Forelimb muscle (tissue), 1 donor: ENCODE measurements around the gene SPTBN5. TPM values are rescaled to one million over a fixed set of nuclear protein-coding genes. Genes with fewer than 3 reads are reported as not detected.
A peak's percentile ranks its signal among the peaks of the same experiment; 100 is the strongest.

ENCODE experiments used
- DNase-seq: peaks from one replicate; pipeline ENCODE4 v3.0.0-alpha.2; 2013; ENCODE audit warnings: low read depth
- polyA plus RNA-seq: library from polyadenylated mRNA; unstranded; fragments of 120-200 nt; gene quantifications from one replicate; pipeline ENCODE4 v1.2.1, GENCODE V29; 2013; ENCODE audit not compliant: insufficient read length

SPTBN5 gene
- polyA plus RNA-seq, 1 donor, result 1.9 TPM

GRCh38 chr15:41825572-41826535 lies 68.0 kb downstream of the SPTBN5 start:
- no peak for DNase-seq

GRCh38 chr15:41825145-41825544 lies 68.7 kb downstream of the SPTBN5 start:
- no peak for DNase-seq

- no peak for DNase-seq
These were observed 69.6 kb downstream of the SPTBN5 start for GRCh38 chr15:41824062-41824745.

- DNase-seq, result no peak
These were observed 70.4 kb downstream of the SPTBN5 start for GRCh38 chr15:41823502-41823901.

GRCh38 chr15:41822957-41823356 lies 70.9 kb downstream of the SPTBN5 start:
- no peak for DNase-seq

GRCh38 chr15:41822471-41822870 lies 71.4 kb downstream of the SPTBN5 start:
- DNase-seq, result no peak

- no peak for DNase-seq
These were observed 72.0 kb downstream of the SPTBN5 start for GRCh38 chr15:41821831-41822230.

GRCh38 chr15:41820791-41821423 lies 72.9 kb downstream of the SPTBN5 start:
- no peak for DNase-seq

GRCh38 chr15:41819455-41820050 lies 74.3 kb downstream of the SPTBN5 start:
- DNase-seq, result no peak

- no peak for DNase-seq
These were observed 76.1 kb downstream of the SPTBN5 start for GRCh38 chr15:41817781-41818180.

- DNase-seq, result no peak
These were observed 76.5 kb downstream of the SPTBN5 start for GRCh38 chr15:41817327-41817726.

- DNase-seq, result no peak
These were observed 77.1 kb downstream of the SPTBN5 start for GRCh38 chr15:41816788-41817187.

- DNase-seq, result no peak
These were observed 79.3 kb downstream of the SPTBN5 start for GRCh38 chr15:41814534-41814933.

- DNase-seq, result no peak
These were observed 80.4 kb downstream of the SPTBN5 start for GRCh38 chr15:41813426-41813825.

GRCh38 chr15:41812820-41813375 lies 81.0 kb downstream of the SPTBN5 start:
- no peak for DNase-seq

- DNase-seq, result peak; percentile 47
These were observed 82.2 kb downstream of the SPTBN5 start for GRCh38 chr15:41811432-41812195.

GRCh38 chr15:41810651-41811431 lies 83.0 kb downstream of the SPTBN5 start:
- DNase-seq, result no peak

- DNase-seq, result no peak
These were observed 84.2 kb downstream of the SPTBN5 start for GRCh38 chr15:41809526-41810220.

- no peak for DNase-seq
These were observed 84.7 kb downstream of the SPTBN5 start for GRCh38 chr15:41809121-41809520.
